Measurements from ENCODE around the gene COL11A2.

DNA sequence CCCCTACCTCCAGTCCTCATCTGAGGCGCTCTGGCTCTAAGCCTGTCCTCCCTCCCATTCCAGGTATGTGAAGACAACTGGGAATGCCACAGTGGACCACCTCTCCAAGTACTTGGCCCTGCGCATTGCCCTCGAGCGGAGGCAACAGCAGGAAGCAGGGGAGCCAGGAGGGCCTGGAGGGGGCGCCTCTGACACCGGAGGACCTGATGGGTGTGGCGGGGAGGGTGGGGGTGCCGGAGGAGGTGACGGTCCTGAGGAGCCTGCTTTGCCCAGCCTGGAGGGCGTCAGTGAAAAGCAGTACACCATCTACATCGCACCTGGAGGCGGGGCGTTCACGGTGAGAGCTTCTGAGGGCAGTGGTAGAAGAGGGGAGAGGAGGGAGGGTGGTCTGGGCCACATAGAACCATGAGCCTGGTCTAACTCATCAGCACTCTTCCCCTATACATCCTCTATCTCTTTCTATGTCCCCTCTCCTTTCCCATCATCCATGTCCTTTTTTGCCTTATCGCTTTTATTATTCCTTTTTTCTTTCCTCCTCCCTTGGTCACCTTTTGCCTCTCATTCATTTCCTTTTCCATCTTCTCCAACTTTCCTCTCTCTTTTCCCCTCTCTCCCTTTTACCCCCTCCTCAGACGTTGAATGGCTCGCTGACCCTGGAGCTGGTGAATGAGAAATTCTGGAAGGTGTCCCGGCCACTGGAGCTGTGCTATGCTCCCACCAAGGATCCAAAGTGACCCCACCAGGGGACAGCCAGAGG is 19.6 kb upstream of the COL11A2 start:
- no peak for TF ChIP-seq CTCF (IDR thresholded peaks at IDR 0.05; ENCODE audit: borderline replicate concordance, extremely low read depth, low read length, poor library complexity, severe bottlenecking)
- TF ChIP-seq EZH2 (IDR thresholded peaks at IDR 0.05; ENCODE audit: borderline replicate concordance, low read depth, low read length, severe bottlenecking) = no peak

Data from DND-41 (cell line).